Neural crest cell (in vitro differentiated cells): ENCODE results near the gene MIDN. TPM values are rescaled to one million over a fixed set of nuclear protein-coding genes. Genes with fewer than 3 reads are reported as not detected.

Experiments used
- DNase-seq: peaks from one replicate; pipeline ENCODE4 v3.0.0; 2021; ENCODE audit warnings: low read depth, mixed read lengths, low spot score
- H3K27ac Mint-ChIP-seq: one replicate; pipeline ENCODE4 v1.8.0; 2021; ENCODE audit warnings: mild to moderate bottlenecking, mixed read lengths; ENCODE audit not compliant: unreplicated experiment
- H3K27me3 Mint-ChIP-seq: 2 replicates; pipeline ENCODE4 v1.8.0; 2021; ENCODE audit warnings: low read depth, mild to moderate bottlenecking, mixed read lengths
- H3K36me3 Mint-ChIP-seq: 2 replicates; pipeline ENCODE4 v1.8.0; 2021; ENCODE audit warnings: low read depth, mild to moderate bottlenecking, mixed read lengths
- H3K4me1 Mint-ChIP-seq: 2 replicates; pipeline ENCODE4 v1.8.0; 2021; ENCODE audit warnings: mixed read lengths
- H3K4me3 Mint-ChIP-seq: one replicate; pipeline ENCODE4 v1.8.0; 2021; ENCODE audit warnings: mild to moderate bottlenecking, mixed read lengths
- H3K9me3 Mint-ChIP-seq: 2 replicates; pipeline ENCODE4 v1.8.0; 2021; ENCODE audit warnings: mixed read lengths
- total RNA-seq: library from RNA; stranded (reverse); gene quantifications from 2 replicates; pipeline ENCODE4 v1.2.1, GENCODE V29; 2021
- TF ChIP-seq, protein P1 (sequence below): fragments of 200-600 bp; sonication (generic); conservative IDR thresholded peaks from 2 replicates; pipeline ENCODE4 v1.5.0; 2021; ENCODE audit warnings: antibody characterized with exemption, mild to moderate bottlenecking

MIDN gene
- total RNA-seq, 1 donor from 2014 or later, result 187 TPM

DNA sequence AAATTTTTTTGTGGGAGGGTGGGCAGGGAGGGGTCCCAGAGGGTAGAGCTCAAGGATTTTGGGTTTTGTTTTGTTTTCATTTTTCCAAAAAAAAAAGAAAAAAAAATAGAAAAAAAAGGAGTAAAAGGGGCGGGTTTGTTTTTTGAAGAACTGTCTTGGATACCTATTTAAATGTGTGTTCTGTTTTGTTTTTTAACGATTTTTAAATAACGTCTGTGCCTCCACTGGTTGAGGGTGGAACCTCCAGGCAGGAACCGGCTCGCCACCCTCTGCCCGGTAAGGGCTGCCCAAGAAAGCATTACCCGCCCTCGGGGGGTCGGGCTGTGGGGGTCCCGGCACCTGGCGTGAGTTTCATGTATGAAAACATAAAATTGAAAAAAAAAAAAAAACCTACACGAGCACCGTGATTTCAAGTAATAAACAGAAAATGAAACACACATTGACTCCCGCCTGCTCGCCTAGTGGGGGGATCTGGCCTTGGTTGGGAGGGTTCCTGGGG is 10.4 kb downstream of the MIDN start:
- TF ChIP-seq, protein P1, sequence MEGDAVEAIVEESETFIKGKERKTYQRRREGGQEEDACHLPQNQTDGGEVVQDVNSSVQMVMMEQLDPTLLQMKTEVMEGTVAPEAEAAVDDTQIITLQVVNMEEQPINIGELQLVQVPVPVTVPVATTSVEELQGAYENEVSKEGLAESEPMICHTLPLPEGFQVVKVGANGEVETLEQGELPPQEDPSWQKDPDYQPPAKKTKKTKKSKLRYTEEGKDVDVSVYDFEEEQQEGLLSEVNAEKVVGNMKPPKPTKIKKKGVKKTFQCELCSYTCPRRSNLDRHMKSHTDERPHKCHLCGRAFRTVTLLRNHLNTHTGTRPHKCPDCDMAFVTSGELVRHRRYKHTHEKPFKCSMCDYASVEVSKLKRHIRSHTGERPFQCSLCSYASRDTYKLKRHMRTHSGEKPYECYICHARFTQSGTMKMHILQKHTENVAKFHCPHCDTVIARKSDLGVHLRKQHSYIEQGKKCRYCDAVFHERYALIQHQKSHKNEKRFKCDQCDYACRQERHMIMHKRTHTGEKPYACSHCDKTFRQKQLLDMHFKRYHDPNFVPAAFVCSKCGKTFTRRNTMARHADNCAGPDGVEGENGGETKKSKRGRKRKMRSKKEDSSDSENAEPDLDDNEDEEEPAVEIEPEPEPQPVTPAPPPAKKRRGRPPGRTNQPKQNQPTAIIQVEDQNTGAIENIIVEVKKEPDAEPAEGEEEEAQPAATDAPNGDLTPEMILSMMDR, result no peak
- Mint-ChIP-seq H3K4me1 (peaks cover 51% of the 10 kb centered on the region), H3K27ac (no peak overlapping the region), H3K36me3 (peaks cover 9% of the 10 kb centered on the region), H3K27me3 (peaks cover 30% of the 10 kb centered on the region), H3K4me3 (peak overlapping the region; percentile 86), H3K9me3 (no peaks in the 10 kb centered on the region)
- DNase-seq, result no peak

DNA sequence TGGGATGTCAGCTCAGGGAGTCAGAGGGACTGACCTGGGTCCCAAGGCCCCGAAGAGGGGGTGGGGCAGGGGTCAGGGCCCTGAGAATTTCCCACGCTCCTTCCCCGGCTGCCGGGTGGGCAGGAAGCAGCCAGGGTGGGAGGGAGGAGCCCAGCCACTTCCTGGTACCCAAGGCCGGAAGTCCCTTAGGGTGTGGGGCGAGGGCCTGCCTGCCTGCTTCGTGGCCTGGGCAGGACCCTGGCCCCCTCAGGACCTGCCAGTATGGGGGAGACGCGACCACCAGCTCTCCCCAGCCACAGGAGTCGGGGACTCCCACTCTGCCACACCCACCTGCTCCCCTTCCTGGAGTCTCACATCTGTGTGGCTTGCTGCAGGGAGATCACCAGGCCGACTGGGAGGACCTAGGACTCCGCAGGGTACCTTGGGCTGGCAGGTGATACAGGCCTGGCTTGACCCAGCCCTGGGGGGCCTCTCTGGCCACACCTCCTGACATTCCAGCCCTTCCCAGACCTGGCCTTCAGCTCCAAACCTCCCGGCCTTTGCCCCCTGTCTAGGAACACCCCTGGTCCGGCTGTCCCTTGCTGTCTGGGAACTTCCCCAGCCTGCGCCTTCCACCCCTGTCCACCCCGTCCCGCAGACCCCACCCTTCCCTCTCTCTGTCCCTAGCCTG is 11.0 kb downstream of the MIDN start:
- peak overlapping the region; percentile 71 for H3K27ac Mint-ChIP-seq
- peaks cover 30% of the 10 kb centered on the region for H3K27me3 Mint-ChIP-seq
- DNase-seq, result no peak
- H3K36me3 Mint-ChIP-seq, result peaks cover 9% of the 10 kb centered on the region
- H3K4me3 Mint-ChIP-seq, result peak overlapping the region; percentile 86
- no peaks in the 10 kb centered on the region for H3K9me3 Mint-ChIP-seq
- H3K4me1 Mint-ChIP-seq, result peaks cover 55% of the 10 kb centered on the region
- TF ChIP-seq, protein P1, result no peak

DNA sequence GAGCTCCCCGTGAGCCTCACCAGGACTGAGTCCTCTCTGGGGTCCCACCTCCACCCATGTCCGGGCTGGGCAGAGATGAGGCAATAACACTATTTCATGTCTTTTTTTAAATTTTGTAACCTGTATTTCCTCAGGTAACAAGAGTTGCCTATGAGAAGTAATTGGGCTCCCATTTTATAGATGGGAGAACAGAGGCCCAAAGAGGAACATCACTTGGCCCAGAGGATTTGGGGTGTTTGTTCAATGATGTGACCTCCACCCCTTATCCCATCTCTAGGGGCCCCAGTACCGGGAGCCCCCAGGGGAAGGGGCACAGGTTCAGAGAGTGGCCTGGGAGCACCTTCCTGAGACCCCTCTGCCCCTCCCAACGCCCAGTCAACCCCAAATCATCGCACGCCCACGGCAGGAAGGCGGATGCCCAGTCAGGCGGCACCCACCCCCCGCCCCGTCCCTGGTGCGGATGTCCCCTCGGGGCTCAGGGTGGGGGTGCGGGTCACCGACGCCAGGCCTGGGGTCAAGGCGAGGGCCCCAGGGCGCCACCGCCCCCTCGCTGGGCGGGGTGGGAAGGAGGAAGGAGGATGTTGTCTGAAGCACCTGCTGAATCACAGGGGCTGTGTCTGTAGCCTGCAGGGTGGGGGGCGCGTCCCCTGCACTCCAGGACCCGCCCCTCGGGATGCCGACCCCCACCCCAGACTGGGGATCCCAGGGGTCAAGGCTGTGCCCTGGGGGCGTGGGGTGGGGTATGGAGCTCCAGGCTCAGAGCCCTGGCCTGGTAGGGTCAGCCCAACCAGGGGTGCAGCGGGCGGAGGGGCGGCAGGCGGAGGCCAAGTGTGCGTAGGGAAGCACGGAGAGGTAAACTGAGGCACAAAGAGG is 11.7 kb downstream of the MIDN start:
- TF ChIP-seq, protein P1, result no peak
- peaks cover 62% of the 10 kb centered on the region for H3K4me1 Mint-ChIP-seq
- no peak for DNase-seq
- H3K9me3 Mint-ChIP-seq, result no peaks in the 10 kb centered on the region
- H3K27me3 Mint-ChIP-seq, result peaks cover 33% of the 10 kb centered on the region
- H3K4me3 Mint-ChIP-seq, result peak overlapping the region; percentile 86
- H3K27ac Mint-ChIP-seq, result peak overlapping the region; percentile 71
- peaks cover 4% of the 10 kb centered on the region for H3K36me3 Mint-ChIP-seq

DNA sequence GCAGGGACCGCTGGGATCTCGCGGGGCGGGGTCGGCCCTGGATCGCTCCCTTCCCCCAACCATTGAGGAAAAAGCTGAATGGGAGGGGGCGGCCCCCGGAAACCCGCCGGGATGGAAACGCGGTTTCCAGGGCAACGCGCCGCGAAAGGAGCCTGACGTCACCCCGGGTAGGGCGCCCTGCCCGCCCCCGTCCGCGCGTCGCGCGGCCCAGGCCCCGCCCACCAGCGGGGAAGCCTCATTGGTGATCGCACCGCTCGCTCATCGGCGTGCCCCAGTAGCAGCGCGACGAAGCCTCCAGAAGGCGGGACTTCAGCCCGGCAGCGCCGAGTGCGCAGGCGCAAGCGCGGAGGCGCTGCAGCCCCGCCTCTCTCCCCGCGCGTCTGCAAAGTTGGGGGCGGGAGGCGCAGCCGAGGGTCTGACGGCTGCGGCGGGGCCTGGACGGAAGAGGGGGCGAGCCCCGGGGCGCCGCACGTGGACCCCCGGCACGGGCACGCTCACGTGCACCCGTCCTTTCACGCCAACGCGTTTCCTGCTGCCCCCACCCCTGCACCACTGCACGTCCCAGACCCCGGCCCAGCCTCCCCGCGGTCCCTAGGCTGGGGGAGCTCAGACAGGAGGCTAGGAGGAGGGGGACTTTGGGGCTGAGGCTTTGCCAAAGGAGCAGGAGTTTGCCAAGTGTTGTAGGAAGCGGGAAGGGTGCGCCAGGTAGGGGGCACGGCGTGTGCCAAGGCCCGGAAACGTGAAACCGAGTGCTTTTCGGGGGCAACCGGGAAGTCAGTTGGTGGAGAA is 12.6 kb downstream of the MIDN start:
- H3K4me3 Mint-ChIP-seq, result peak overlapping the region; percentile 90
- peak; percentile 94 for DNase-seq
- H3K27ac Mint-ChIP-seq, result peak overlapping the region; percentile 95
- TF ChIP-seq, protein P1, result no peak
- H3K9me3 Mint-ChIP-seq, result no peaks in the 10 kb centered on the region
- H3K36me3 Mint-ChIP-seq, result peaks cover 4% of the 10 kb centered on the region
- H3K27me3 Mint-ChIP-seq, result peaks cover 36% of the 10 kb centered on the region
- peaks cover 69% of the 10 kb centered on the region for H3K4me1 Mint-ChIP-seq

DNA sequence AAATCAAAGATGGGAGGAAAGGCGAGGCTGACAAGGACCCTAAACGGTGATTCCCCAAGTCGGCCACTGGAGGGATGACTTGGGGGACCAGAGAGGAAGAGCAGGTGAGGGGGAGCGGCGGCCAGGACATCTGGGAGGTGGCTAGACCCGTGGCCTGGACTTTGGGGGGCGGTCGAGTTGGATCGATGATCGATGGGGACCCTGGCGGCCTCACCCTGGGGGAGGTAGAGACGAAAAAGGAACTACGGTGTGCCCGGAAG is 13.1 kb downstream of the MIDN start:
- Mint-ChIP-seq H3K4me3 (peak overlapping the region; percentile 90), H3K9me3 (no peaks in the 10 kb centered on the region), H3K27ac (peak overlapping the region; percentile 95), H3K36me3 (peaks cover 4% of the 10 kb centered on the region), H3K27me3 (peaks cover 36% of the 10 kb centered on the region), H3K4me1 (peaks cover 71% of the 10 kb centered on the region)
- TF ChIP-seq, protein P1, result peak; percentile 41
- DNase-seq, result no peak
